SK-N-SH (cell line): ENCODE data around the gene KLHL14.

ENCODE experiments used
- CTCF ChIP-seq: fragments of 200-600 bp; sonication (generic); IDR thresholded peaks from 2 replicates; pipeline ENCODE4 v1.6.1; 2017; ENCODE audit warnings: antibody characterized with exemption, mild to moderate bottlenecking, moderate library complexity
- EZH2phosphoT487 ChIP-seq: fragments of 200-600 bp; sonication (generic); IDR thresholded peaks from 2 replicates; pipeline ENCODE4 v1.6.1; 2017; ENCODE audit warnings: low read depth, mixed run types, mild to moderate bottlenecking, antibody characterized with exemption, moderate library complexity, borderline replicate concordance
- FOSL2 ChIP-seq: IDR thresholded peaks from 2 replicates; pipeline ENCODE4 v1.4.0; 2012; ENCODE audit warnings: low read depth, mild to moderate bottlenecking, moderate library complexity, borderline replicate concordance
- GABPA ChIP-seq: IDR thresholded peaks from 2 replicates; pipeline ENCODE4 v1.4.0; 2012; ENCODE audit warnings: low read depth, mild to moderate bottlenecking
- YY1 ChIP-seq: IDR thresholded peaks from 2 replicates; pipeline ENCODE4 v1.4.0; 2012; ENCODE audit warnings: low read depth, mild to moderate bottlenecking
- TF ChIP-seq, protein P1 (sequence below): IDR thresholded peaks from 2 replicates; pipeline ENCODE4 v1.6.1; 2012; ENCODE audit warnings: mild to moderate bottlenecking, low read depth, low read length, moderate library complexity
- TF ChIP-seq, protein P2 (sequence below): IDR thresholded peaks from 2 replicates; pipeline ENCODE4 v1.4.0; 2012; ENCODE audit warnings: low read depth, borderline replicate concordance

- TF ChIP-seq EZH2phosphoT487 (no peak), GABPA (no peak), YY1 (no peak), CTCF (no peak), FOSL2 (no peak)
- TF ChIP-seq, protein P1, sequence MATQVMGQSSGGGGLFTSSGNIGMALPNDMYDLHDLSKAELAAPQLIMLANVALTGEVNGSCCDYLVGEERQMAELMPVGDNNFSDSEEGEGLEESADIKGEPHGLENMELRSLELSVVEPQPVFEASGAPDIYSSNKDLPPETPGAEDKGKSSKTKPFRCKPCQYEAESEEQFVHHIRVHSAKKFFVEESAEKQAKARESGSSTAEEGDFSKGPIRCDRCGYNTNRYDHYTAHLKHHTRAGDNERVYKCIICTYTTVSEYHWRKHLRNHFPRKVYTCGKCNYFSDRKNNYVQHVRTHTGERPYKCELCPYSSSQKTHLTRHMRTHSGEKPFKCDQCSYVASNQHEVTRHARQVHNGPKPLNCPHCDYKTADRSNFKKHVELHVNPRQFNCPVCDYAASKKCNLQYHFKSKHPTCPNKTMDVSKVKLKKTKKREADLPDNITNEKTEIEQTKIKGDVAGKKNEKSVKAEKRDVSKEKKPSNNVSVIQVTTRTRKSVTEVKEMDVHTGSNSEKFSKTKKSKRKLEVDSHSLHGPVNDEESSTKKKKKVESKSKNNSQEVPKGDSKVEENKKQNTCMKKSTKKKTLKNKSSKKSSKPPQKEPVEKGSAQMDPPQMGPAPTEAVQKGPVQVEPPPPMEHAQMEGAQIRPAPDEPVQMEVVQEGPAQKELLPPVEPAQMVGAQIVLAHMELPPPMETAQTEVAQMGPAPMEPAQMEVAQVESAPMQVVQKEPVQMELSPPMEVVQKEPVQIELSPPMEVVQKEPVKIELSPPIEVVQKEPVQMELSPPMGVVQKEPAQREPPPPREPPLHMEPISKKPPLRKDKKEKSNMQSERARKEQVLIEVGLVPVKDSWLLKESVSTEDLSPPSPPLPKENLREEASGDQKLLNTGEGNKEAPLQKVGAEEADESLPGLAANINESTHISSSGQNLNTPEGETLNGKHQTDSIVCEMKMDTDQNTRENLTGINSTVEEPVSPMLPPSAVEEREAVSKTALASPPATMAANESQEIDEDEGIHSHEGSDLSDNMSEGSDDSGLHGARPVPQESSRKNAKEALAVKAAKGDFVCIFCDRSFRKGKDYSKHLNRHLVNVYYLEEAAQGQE = no peak
- TF ChIP-seq, protein P2, sequence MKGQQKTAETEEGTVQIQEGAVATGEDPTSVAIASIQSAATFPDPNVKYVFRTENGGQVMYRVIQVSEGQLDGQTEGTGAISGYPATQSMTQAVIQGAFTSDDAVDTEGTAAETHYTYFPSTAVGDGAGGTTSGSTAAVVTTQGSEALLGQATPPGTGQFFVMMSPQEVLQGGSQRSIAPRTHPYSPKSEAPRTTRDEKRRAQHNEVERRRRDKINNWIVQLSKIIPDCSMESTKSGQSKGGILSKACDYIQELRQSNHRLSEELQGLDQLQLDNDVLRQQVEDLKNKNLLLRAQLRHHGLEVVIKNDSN = no peak
Measured at GRCh38 chr18:32749809-32750208, 23.0 kb downstream of the KLHL14 start.
